Type B pancreatic cell (in vitro differentiated cells): ENCODE results near the gene HIBCH. TPM values are rescaled to one million over a fixed set of nuclear protein-coding genes. Genes with fewer than 3 reads are reported as not detected.

ENCODE experiments used
- DNase-seq: peaks from one replicate; pipeline ENCODE4 v3.0.0; 2021; ENCODE audit warnings: mixed read lengths; ENCODE audit not compliant: unreplicated experiment; ENCODE audit errors: extremely low spot score
- H3K27ac Mint-ChIP-seq: 2 replicates; pipeline ENCODE4 v1.8.0; 2021; ENCODE audit warnings: mild to moderate bottlenecking, mixed read lengths
- H3K27me3 Mint-ChIP-seq: 2 replicates; pipeline ENCODE4 v1.8.0; 2021; ENCODE audit warnings: mixed read lengths
- H3K36me3 Mint-ChIP-seq: 2 replicates; pipeline ENCODE4 v1.8.0; 2021; ENCODE audit warnings: mixed read lengths
- H3K4me1 Mint-ChIP-seq: one replicate; pipeline ENCODE4 v1.8.0; 2021; ENCODE audit warnings: mixed read lengths; ENCODE audit not compliant: unreplicated experiment
- H3K4me3 Mint-ChIP-seq: 2 replicates; pipeline ENCODE4 v1.8.0; 2021; ENCODE audit warnings: mild to moderate bottlenecking, mixed read lengths
- H3K9me3 Mint-ChIP-seq: 2 replicates; pipeline ENCODE4 v1.8.0; 2021; ENCODE audit warnings: mixed read lengths
- total RNA-seq: library from RNA; stranded (reverse); gene quantifications from 2 replicates; pipeline ENCODE4 v1.2.1, GENCODE V29; 2021; ENCODE audit warnings: low replicate concordance
- TF ChIP-seq, protein P1 (sequence below): fragments of 200-600 bp; sonication (generic); conservative IDR thresholded peaks from 2 replicates; pipeline ENCODE4 v1.5.0; 2021; ENCODE audit warnings: antibody characterized with exemption, mild to moderate bottlenecking

HIBCH gene
- total RNA-seq, 1 donor from 2014 or later, result 46.6 TPM

DNA sequence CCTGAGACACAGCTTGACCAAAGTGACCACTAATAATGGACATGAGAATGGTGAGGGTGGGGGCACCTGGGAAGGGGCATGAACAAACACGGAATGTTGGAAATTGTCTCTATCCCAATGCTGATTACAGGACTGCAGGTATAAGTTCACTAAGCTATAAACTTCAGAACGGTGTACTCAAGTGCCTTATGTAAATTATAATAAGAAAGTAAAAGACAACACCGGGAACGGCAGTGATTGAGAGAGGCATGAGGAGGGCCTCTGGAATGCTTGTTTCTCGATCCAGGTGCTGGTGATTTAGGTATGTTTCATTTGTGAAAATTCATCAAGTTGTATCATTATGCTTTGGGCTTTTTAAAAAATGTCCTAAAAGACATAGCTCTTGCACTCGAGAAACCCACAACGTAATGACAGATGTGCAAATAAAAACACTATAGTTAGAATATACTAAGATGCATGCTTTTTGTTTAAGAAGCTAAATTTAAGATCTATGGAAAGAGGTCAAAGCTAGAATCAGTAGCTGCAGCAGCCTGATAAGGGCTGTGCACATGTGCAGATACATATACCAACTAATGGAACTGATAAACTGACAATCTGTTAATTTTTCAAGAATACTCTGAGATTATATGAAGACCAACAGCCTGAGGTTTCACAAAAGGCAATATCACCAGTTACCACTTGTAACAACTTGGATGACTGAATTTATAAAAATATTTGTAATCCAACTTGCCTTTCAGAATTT, 7.6 kb downstream of the HIBCH start:
- Mint-ChIP-seq H3K9me3 (no peaks in the 10 kb centered on the region), H3K27ac (no peak overlapping the region), H3K36me3 (peaks cover 31% of the 10 kb centered on the region), H3K4me3 (no peak overlapping the region), H3K27me3 (no peaks in the 10 kb centered on the region), H3K4me1 (peaks cover 11% of the 10 kb centered on the region)
- no peak for DNase-seq
- TF ChIP-seq, protein P1, sequence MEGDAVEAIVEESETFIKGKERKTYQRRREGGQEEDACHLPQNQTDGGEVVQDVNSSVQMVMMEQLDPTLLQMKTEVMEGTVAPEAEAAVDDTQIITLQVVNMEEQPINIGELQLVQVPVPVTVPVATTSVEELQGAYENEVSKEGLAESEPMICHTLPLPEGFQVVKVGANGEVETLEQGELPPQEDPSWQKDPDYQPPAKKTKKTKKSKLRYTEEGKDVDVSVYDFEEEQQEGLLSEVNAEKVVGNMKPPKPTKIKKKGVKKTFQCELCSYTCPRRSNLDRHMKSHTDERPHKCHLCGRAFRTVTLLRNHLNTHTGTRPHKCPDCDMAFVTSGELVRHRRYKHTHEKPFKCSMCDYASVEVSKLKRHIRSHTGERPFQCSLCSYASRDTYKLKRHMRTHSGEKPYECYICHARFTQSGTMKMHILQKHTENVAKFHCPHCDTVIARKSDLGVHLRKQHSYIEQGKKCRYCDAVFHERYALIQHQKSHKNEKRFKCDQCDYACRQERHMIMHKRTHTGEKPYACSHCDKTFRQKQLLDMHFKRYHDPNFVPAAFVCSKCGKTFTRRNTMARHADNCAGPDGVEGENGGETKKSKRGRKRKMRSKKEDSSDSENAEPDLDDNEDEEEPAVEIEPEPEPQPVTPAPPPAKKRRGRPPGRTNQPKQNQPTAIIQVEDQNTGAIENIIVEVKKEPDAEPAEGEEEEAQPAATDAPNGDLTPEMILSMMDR, result no peak

DNA sequence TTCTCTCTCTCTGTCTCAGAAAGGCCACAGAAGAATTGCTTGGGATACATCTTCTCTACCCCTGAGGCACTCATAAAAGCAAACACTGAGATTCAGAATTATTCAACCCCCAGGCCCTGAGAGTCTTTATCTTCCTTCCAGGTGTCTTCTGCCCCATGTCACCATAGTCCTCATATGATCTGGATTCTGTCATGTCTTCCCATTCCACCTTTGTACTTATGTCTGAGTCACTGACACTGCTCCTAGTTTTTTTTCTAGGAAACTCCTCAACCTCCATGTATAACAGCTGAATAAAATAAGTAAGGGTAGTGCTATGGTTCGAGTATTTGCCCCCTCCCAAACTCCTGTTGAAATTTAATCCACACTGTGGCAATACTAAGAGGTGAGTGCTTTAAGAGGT, 11.6 kb downstream of the HIBCH start:
- Mint-ChIP-seq H3K36me3 (peaks cover 39% of the 10 kb centered on the region), H3K4me1 (peaks cover 3% of the 10 kb centered on the region)

DNA sequence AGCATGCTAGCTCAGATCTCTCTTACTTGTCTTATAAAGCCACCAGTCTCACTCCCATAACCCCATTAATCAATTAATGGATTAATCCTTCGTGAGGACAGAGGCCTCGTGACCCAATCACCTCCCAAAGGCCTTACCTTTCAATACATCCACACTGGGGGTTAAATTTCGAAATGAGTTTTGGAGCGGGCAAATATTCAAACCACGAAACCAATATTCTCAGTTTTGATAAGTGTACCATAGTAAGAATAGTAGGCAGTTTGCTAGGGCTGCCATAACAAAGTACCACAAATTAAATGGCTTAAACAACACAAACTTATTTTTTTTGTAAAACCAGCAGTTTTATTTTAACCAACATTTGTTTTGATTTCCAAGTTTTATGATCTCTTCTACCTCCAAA, 15.2 kb downstream of the HIBCH start:
- DNase-seq, result no peak
- Mint-ChIP-seq H3K36me3 (peaks cover 45% of the 10 kb centered on the region), H3K4me3 (no peak overlapping the region), H3K4me1 (peaks cover 3% of the 10 kb centered on the region), H3K27me3 (no peaks in the 10 kb centered on the region), H3K27ac (no peak overlapping the region), H3K9me3 (no peaks in the 10 kb centered on the region)
- TF ChIP-seq, protein P1, result no peak

More for the DNA sequence above, 11.6 kb downstream of the HIBCH start:
- DNase-seq, result no peak
- H3K9me3 Mint-ChIP-seq, result no peaks in the 10 kb centered on the region
- TF ChIP-seq, protein P1, result no peak
- H3K4me3 Mint-ChIP-seq, result no peak overlapping the region
- no peaks in the 10 kb centered on the region for H3K27me3 Mint-ChIP-seq
- H3K27ac Mint-ChIP-seq, result no peak overlapping the region

DNA sequence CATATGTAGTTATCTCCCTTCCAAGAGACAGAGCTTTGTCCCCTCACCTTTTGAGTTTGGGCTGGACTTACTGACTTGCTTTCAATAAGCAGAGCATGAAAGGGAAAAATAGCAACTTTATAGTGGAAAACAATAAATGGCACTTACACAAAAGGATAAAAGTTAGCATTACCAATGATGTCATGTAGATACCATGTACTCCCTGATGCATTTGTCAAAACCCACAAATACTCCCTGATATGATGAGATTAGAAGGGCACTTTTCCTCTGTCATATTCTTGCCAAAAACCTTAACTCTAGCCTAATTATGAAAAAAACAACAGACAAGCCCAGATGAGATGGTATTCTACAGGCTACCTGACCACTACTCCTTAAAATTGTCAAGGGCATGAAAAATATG, 16.0 kb downstream of the HIBCH start:
- TF ChIP-seq, protein P1, result no peak
- Mint-ChIP-seq H3K4me1 (peaks cover 3% of the 10 kb centered on the region), H3K27me3 (no peaks in the 10 kb centered on the region), H3K4me3 (no peak overlapping the region), H3K36me3 (peaks cover 48% of the 10 kb centered on the region), H3K9me3 (no peaks in the 10 kb centered on the region), H3K27ac (no peak overlapping the region)
- no peak for DNase-seq

DNA sequence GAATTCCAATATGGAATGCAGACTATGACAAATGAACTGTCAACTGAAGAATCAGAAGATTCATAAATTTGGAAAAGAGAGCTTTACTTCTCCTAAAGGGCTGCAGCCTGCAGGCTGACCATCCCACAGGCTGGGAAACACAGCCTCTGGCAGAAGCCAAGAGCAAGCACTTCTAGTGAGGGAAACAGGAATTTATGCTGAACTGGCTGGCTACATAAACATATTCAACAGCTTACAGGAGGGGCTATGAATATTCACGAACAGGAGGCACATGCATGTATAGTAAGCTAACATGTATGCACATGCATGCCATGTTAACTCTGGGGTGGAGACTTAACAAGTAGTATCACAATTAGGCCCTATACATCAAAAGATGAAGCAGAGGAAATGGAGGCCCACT, 17.6 kb downstream of the HIBCH start:
- H3K27ac Mint-ChIP-seq, result no peak overlapping the region
- no peak overlapping the region for H3K4me3 Mint-ChIP-seq
- H3K4me1 Mint-ChIP-seq, result peaks cover 3% of the 10 kb centered on the region
- H3K27me3 Mint-ChIP-seq, result no peaks in the 10 kb centered on the region
- H3K9me3 Mint-ChIP-seq, result no peaks in the 10 kb centered on the region
- H3K36me3 Mint-ChIP-seq, result peaks cover 55% of the 10 kb centered on the region
- TF ChIP-seq, protein P1, result no peak
- no peak for DNase-seq
